Gastroesophageal sphincter (tissue), 4 donors: ENCODE data around the gene RBBP6. TPM values are rescaled to one million over a fixed set of nuclear protein-coding genes. Genes with fewer than 3 reads are reported as not detected.

Experiments used
- ATAC-seq: fragments of 150-250 bp; one replicate; pipeline ENCODE4 v1.9.1; 2016; ENCODE audit warnings: mild to moderate bottlenecking, moderate library complexity
- H3K27ac ChIP-seq, 4 donors: fragments of 200-600 bp; sonication (generic) in 3 of 4; 1 replicate in 3 of 4; 2 replicates in 1 of 4; pipeline ENCODE4 v1.5.1; 2016 to 2019
- H3K27me3 ChIP-seq: fragments of 200-600 bp; sonication (generic); one replicate; pipeline ENCODE4 v1.5.1; 2019
- H3K36me3 ChIP-seq, 2 donors: fragments of 200-600 bp; sonication (generic); one replicate each; pipeline ENCODE4 v1.5.1; 2019; ENCODE audit warnings: control low read depth in 1 of 2
- H3K4me1 ChIP-seq, 3 donors: fragments of 200-600 bp; sonication (generic); 1 replicate in 2 of 3; 2 replicates in 1 of 3; pipeline ENCODE4 v1.5.1; 2016 to 2019; ENCODE audit warnings: control low read depth in 2 of 3
- H3K4me3 ChIP-seq, 2 donors: fragments of 200-600 bp; sonication (generic); one replicate each; pipeline ENCODE4 v1.5.1; 2019; ENCODE audit warnings: mild to moderate bottlenecking in 1 of 2, moderate library complexity in 1 of 2
- H3K9me3 ChIP-seq, 3 donors: fragments of 200-600 bp; sonication (generic); one replicate each; pipeline ENCODE4 v1.5.1; 2017 to 2019; ENCODE audit warnings: control low read depth in 2 of 3
- EP300 ChIP-seq: sonication (generic); formaldehyde crosslinking; IDR thresholded peaks from one replicate; pipeline ENCODE4 v1.6.1; 2017; ENCODE audit warnings: antibody characterized with exemption, mild to moderate bottlenecking
- POLR2A ChIP-seq, 2 donors: fragments of 450-650 bp; IDR thresholded peaks; one replicate each; pipeline ENCODE4 v1.6.1; 2017; ENCODE audit warnings: antibody characterized with exemption in 2 of 2, mild to moderate bottlenecking in 2 of 2, moderate library complexity in 1 of 2
- POLR2AphosphoS5 ChIP-seq: sonication (generic); formaldehyde crosslinking; IDR thresholded peaks from one replicate; pipeline ENCODE4 v1.6.1; 2017; ENCODE audit warnings: antibody characterized with exemption
- WGBS, 2 donors: methylation state at CpG; one replicate each; pipeline ENCODE4 v1.1.5; 2018; ENCODE audit warnings: low coverage in 1 of 2; 5-methylcytosine and 5-hydroxymethylcytosine counted together
- total RNA-seq, 4 donors: library from RNA; depleted of rRNA; stranded (reverse); fragments of >200 nt; gene quantifications; one replicate each; pipeline ENCODE4 v1.1.0, GENCODE V29; 2016
- TF ChIP-seq, protein P1 (sequence below), 4 experiments: fragments of 200-600 bp in 2 of 4; fragments of 450-650 bp in 2 of 4; sonication (generic) in 1 of 4; IDR thresholded peaks; one replicate each; pipeline ENCODE4 v1.5.1; 2017 to 2019; ENCODE audit warnings: antibody characterized with exemption in 4 of 4, mild to moderate bottlenecking in 2 of 4, moderate library complexity in 2 of 4

Gene RBBP6
- total RNA-seq, 4 donors from 2014 or later: 46.0 to 134 (median 66.1) TPM

DNA sequence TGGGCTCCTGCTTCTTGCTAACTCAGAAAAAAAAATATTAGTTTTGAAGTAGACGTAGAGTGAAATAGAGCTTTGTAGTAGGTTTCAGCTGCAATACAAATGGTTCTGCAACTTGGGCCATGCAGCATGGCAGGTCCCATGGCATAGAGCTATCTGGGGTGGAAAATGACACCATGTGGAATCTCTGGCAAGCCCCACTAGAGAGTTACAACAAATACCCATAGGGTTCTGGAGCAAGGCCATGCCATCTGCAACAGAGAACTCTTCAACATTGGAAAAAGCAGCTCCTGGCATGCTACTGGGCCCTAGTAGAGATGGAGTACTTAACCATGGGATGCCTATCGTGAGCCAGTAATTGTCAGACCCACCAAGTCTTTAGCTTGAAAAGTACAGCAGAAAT, 25.3 kb upstream of the RBBP6 start:
- 90 to 93% methylated on average over 2 of the region's 2 CpGs for WGBS, 2 donors
- no peak for ATAC-seq
- TF ChIP-seq POLR2A (IDR thresholded peaks at IDR 0.05) (no peak), POLR2AphosphoS5 (no peak), EP300 (no peak)
- TF ChIP-seq, protein P1, sequence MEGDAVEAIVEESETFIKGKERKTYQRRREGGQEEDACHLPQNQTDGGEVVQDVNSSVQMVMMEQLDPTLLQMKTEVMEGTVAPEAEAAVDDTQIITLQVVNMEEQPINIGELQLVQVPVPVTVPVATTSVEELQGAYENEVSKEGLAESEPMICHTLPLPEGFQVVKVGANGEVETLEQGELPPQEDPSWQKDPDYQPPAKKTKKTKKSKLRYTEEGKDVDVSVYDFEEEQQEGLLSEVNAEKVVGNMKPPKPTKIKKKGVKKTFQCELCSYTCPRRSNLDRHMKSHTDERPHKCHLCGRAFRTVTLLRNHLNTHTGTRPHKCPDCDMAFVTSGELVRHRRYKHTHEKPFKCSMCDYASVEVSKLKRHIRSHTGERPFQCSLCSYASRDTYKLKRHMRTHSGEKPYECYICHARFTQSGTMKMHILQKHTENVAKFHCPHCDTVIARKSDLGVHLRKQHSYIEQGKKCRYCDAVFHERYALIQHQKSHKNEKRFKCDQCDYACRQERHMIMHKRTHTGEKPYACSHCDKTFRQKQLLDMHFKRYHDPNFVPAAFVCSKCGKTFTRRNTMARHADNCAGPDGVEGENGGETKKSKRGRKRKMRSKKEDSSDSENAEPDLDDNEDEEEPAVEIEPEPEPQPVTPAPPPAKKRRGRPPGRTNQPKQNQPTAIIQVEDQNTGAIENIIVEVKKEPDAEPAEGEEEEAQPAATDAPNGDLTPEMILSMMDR (IDR thresholded peaks at IDR 0.05): no peak
- Histone ChIP-seq H3K9me3 (no peaks in the 10 kb centered on the region), H3K36me3 (no peaks in the 10 kb centered on the region), H3K4me1 (peaks cover 0 to 9% (median 0%) of the 10 kb centered on the region in 3 donors), H3K27me3 (no peaks in the 10 kb centered on the region), H3K4me3 (no peak overlapping the region), H3K27ac (no peak overlapping the region)

DNA sequence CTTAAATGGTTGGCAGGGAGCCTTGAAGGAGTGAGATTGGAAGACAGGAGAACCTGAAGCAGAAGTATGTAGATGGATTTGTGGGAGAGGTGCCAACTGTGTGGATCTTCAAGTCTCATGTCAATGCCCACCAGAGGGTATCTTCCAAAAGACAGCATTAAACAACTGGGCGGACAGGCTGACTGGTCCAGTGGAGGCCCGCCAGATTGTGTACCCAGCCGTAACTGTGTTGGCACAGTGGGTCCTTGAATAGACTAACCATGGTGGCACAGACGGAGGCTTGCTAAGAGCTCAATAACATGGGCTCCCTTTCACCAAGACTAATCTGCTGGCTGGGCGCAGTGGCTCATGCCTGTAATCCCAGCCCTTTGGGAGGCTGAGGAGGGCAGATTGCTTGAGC, 24.2 kb upstream of the RBBP6 start:
- 90% methylated on average over 5 of the region's 5 CpGs; no CpG with 5 or more reads in 1 of the 2 donors for WGBS, 2 donors
- TF ChIP-seq, protein P1 (IDR thresholded peaks at IDR 0.05): no peak
- TF ChIP-seq POLR2A (IDR thresholded peaks at IDR 0.05): no peak
- no peak for TF ChIP-seq EP300
- TF ChIP-seq POLR2AphosphoS5: no peak
- no peaks in the 10 kb centered on the region for H3K27me3 ChIP-seq
- H3K4me1 ChIP-seq: peaks cover 0 to 9% (median 0%) of the 10 kb centered on the region in 3 donors
- H3K4me3 ChIP-seq: no peak overlapping the region
- ATAC-seq: no peak
- H3K9me3 ChIP-seq: no peaks in the 10 kb centered on the region
- no peak overlapping the region for H3K27ac ChIP-seq
- no peaks in the 10 kb centered on the region for H3K36me3 ChIP-seq

DNA sequence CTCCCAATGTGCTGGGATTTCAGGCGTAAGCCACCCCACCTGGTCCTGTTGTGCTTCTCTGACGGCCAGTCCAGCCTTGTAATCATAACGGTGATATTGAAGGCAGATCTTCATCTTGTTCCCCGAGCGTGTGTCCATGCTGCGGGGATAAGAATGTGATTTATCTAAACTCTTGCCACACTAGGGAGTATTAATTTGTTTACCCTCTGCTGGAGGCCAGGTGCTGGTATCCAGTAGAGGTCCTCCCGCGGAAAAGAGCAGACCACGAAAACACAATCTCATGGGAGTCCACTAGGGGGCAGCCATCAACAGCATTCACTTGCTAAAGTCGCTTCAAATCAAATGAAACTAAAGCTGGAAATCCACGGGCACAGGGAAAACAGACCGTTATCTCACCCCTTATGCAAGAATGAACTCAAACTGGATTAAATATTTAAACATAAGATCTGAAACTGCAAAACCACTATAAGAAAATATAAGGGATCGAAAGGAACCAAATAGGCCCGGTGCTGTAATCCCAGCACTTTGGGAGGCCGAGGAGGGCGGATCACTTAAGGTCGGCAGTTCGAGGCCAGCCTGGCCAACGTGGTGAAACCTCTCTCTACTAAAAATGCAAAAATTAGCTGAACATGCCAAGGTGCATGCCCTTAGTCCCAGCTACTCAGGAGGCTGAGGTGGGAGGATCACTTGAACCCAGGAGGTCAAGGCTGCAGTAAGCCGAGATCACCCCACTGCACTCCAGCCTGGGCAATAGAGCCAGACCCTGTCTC, 22.3 kb upstream of the RBBP6 start:
- H3K27me3 ChIP-seq: no peaks in the 10 kb centered on the region
- peak; percentile 87 for ATAC-seq
- H3K36me3 ChIP-seq: no peaks in the 10 kb centered on the region
- no peaks in the 10 kb centered on the region for H3K9me3 ChIP-seq
- peaks cover 0 to 9% (median 0%) of the 10 kb centered on the region in 3 donors for H3K4me1 ChIP-seq
- WGBS, 2 donors: 14 to 33% methylated on average over 6 to 16 of the region's 20 CpGs
- no peak for TF ChIP-seq POLR2A (IDR thresholded peaks at IDR 0.05)
- TF ChIP-seq, protein P1 (IDR thresholded peaks at IDR 0.05): peak; percentile 85 to 92 (median 90)
- H3K27ac ChIP-seq: peak overlapping the region in 2 of 4 donors; percentile 49 to 55
- peak overlapping the region in 1 of 2 donors; percentile 30 for H3K4me3 ChIP-seq

DNA sequence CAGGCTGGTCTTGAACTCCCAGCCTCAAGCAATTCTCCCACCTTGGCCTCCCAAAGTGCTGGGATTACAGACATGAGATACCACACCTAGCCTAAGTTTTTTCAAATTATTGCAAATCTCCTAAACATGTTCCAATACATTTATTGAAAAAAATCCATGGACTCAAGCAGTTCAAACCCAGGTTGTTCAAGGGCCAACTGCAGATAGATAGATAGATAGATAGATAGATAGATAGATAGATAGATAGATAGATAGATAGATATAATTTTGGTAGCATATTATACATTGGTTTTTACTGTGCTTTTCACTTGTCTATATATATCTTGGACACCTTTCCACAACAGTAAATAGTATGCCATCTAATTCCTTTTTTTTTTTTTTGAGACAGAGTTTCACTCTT, 20.9 kb upstream of the RBBP6 start:
- TF ChIP-seq, protein P1 (IDR thresholded peaks at IDR 0.05): no peak
- no peak for TF ChIP-seq POLR2AphosphoS5
- TF ChIP-seq EP300: no peak
- TF ChIP-seq POLR2A (IDR thresholded peaks at IDR 0.05): no peak
- Histone ChIP-seq H3K9me3 (no peaks in the 10 kb centered on the region), H3K36me3 (no peaks in the 10 kb centered on the region), H3K27me3 (no peaks in the 10 kb centered on the region), H3K4me1 (peaks cover 0 to 9% (median 0%) of the 10 kb centered on the region in 3 donors), H3K4me3 (no peak overlapping the region), H3K27ac (no peak overlapping the region)
- no peak for ATAC-seq

DNA sequence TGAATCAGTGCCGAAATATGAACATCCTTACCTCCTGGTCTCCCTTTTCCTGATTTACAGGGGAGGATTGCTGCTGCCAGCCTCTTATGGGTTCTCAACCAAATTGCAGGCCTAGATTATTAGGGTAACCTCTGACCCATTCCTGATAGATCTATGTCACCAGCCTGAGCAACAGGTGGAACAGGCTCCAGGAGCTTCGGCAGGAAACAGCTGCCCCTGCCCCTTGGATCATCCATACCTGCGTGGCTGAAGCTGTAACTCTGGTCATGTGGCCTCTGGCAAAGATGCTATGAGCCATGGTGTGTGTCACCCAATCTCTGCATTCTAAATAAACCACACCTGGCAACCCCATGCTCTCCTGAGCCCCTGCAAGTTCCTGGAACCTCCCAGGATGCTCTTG, 18.4 kb upstream of the RBBP6 start:
- Histone ChIP-seq H3K9me3 (no peaks in the 10 kb centered on the region), H3K27ac (no peak overlapping the region), H3K4me1 (peaks cover 0 to 9% (median 0%) of the 10 kb centered on the region in 3 donors), H3K27me3 (peaks cover 4% of the 10 kb centered on the region), H3K4me3 (no peak overlapping the region), H3K36me3 (no peaks in the 10 kb centered on the region)
- ATAC-seq: no peak
- TF ChIP-seq POLR2A (IDR thresholded peaks at IDR 0.05): no peak
- TF ChIP-seq, protein P1 (IDR thresholded peaks at IDR 0.05): no peak
- no peak for TF ChIP-seq POLR2AphosphoS5
- no peak for TF ChIP-seq EP300
- WGBS, 2 donors: 69 to 100% methylated on average over 1 to 2 of the region's 3 CpGs
